ENCODE measurements around the gene IGSF3.
"Not testable (repeated sequence)": the region's sequence is repeated elsewhere in the genome, so short reads cannot be mapped to it uniquely, and the experiment has no call there.

The IGSF3 gene

DNA sequence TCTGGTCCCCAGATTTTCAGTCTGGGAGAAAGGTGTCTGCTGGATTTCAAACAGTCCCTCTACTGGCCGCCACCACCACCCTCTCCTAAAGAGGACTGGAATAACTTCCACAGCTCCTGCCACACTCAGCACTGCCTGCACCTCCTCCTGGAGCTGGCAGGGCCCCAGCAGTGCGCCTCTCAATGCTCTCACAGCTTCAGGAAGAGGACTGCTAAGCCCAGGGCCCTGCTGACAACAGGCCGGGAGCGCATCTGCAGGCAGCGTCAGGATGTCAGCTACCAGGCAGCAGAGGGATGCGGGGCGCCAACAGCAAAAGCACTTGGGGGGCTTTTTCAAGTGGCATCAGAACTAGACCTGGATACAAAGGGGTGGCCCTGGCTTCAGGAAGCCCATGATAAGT, 40.2 kb downstream of the IGSF3 start:
- DNase-seq: not testable (repeated sequence)

DNA sequence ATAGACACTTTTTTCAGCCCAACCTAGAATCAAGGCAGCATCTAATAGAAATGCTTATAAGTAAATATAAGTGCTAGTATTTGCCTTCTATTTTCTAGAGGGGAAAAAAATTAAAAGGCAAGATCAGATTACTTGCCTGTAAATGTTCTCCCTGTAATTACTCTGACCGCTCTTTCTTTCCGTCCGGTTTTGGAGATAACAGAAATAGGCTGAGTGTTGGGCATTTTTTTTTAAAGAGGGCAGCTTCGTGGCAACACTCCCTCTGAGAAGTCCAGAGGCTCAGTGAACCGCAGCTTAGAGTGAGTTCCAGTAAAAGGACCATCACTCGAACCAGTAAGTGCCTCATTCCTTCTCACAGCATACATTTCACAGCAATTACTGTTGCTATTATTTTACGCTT, 40.6 kb downstream of the IGSF3 start:
- DNase-seq: peak; percentile 81

DNA sequence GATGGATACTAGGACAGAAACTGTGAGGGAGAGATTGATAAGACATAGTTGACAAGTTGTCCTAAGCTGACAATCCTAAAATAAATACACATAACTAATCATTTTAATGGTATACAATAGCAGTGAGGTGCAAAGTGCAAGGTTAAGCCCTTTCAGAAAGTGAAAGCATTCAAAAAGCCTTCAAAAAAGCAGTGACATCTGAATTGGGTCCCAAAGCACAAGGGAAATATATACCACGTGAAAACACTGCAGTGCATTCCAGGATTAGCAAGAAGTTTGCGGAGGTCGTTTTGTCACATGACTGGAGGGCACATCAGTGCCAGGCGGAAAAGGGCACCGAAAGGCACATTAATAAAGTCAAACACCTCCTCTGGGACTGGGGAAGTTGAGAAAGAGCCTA, 42.4 kb downstream of the IGSF3 start:
- peak; percentile 6 for DNase-seq

GRCh38 chr1:116624040-116624439, 43.5 kb downstream of the IGSF3 start:
- DNase-seq: no peak

GRCh38 chr1:116622496-116622895, 45.0 kb downstream of the IGSF3 start:
- DNase-seq: not testable (repeated sequence)

- peak; percentile 5 for DNase-seq
These were observed 45.8 kb downstream of the IGSF3 start for GRCh38 chr1:116621756-116622155.

- not testable (repeated sequence) for DNase-seq
These were observed 47.1 kb downstream of the IGSF3 start for GRCh38 chr1:116620392-116620791.

DNA sequence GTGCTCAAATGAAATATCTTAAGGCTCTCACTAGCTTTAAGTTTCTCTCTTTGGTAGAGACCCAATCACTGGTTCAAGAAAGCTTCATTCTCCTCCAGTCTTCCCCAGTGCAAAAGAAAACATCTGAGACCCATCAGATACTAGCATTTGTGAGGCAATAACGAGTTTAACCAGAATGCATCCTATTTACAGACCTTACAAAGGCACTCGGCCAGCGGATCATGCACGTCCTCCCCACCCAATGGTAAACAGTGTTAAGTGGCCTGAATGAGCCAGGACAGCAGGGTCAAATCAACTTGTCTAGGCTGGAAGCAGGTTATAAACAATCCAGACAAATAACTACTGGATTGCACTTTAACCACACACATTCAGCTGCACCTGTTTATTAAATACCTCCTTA, 48.4 kb downstream of the IGSF3 start:
- DNase-seq: not testable (repeated sequence)

DNA sequence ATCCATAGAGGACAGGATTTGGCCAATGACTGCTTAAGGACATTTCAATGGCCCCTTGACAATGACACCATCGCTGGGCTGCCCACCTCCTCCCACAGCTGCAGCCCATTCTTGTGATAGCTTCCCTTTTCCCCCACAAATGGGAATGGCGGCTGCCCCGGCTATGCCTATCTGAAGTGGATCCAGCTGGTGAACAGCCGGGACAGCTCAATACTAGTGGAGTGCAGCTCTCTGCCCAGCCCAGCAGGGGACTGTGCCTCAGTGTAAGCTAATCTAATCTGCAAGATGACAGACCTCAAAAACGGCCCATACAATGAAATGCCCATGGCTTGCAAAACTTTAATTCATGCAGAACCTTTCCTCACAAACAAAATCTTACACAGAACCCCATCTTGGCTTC, 49.7 kb downstream of the IGSF3 start:
- DNase-seq: peak; percentile 60

DNA sequence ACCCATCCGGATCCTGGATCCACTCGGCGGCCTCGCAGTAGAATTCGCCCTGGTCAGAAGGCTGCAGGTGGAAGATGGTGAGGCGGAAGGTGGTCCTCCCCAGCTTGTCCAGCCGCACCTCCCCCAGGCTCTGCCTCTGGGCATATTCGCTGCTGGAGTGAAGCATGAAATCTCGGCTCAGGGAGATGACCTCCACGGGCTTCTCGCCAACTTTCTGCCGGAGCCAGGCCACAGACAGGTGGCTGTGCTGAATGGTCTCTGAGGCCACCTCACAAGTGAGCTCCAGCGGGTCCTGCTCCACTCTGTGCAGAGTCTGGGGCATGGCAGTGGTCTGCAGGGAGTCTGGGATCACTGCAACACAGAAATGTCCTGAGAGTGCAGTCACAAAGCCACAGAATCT, 53.7 kb downstream of the IGSF3 start:
- DNase-seq: not testable (repeated sequence)

DNA sequence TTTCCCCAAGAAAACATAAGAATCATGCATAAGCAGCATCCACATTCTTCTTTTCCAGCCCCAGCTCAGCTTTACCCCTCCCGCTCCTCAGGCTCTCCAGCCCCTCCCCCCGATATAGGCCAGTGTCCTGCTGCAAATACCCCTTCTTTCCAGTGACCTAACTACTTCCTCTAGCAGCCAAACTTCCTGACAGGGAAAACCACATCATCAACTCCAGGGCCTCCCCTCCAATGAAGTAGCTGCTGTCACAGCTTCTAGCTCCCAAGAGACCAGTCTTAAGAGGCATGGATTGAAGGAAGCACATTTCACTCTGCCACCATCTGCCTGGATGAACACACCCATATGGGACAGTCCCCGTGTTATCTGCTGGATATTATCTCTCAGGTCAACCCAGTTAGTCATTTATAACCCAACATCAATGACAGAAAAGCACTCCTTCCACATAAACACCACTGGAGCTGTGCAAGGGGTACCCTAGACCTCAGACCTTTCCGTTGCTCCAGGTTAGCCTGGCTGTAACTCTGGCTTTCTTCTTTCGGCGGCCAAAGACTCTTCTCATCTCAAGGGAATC, 57.6 kb downstream of the IGSF3 start:
- not testable (repeated sequence) for DNase-seq

DNA sequence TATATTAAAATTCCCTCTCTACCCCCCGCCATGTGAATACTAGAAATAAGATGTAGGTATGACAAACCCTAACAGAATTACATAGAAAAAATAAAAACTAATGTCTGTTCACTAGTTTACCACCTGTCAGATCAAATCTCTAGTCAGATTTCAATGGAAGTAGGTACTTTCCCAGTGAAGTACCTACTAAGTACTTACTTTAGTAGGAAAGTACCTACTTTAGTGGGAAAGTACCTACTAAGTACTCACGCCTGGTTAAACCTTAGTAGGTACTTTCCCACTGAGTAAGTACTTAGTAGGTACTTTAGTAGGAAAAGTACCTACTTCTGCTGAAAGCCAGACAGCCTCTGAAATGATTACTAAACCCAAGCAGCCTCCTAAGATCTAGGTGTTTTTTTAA, 58.7 kb downstream of the IGSF3 start:
- DNase-seq: not testable (repeated sequence)

GRCh38 chr1:116608151-116608550, 59.4 kb downstream of the IGSF3 start:
- not testable (repeated sequence) for DNase-seq

DNA sequence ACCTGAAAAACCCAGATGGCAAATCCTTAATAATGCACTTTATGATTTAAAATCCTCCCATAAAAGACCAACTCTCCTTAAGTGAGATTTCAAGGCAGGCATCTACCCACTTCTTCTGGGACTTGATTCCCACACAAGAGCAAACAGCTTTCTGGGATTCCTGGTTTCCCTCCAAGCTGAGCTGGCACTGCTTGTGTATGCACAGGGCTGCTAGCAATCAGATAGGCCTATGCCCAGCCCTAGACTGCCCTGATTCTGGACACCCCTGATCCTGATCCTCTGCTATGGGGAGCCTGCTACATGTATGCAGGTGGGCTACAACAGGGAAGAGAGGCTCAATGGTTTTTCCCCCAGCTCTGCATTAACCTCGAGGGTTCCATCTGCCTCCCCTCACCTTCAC, 60.1 kb downstream of the IGSF3 start:
- DNase-seq: not testable (repeated sequence)

DNA sequence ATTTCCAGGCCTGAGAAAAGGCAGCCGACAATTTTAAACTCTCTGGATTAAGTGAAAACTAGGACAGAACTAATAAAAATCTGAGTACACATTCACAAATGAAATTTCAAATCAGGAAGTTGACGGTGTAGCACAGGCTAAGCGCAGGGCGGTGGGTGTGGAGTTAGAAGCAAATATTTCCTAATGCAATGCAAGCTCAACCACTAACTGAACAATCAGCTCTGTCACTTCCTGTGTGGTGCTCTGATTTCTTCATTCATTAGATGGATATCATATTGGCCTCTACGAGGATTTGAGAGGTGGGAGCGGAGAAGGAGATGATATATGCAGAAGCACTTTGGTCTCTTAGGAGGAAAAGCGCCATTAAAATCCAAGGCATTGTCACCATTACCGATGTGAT, 61.5 kb downstream of the IGSF3 start:
- not testable (repeated sequence) for DNase-seq

- no peak for DNase-seq
These were observed 62.2 kb downstream of the IGSF3 start for GRCh38 chr1:116605315-116605714.

DNA sequence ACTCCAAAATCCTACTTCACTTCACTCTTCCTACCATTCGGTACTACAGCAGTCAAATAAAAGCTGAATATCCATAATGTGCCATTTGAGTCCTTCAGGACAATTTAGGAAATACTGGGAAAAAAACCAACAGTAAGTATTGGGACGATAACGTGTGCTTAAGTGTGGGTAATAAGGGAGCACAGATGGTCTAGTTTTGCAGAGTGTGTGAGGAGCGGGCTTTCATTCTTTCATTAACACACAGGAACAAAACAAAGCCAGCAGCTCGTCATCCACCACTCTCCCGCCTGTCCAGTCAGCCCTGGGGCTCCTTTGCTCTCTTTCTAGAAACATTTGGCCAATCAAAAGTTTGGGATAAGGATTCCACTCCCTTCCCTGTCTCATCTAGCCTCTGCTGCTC, 63.1 kb downstream of the IGSF3 start:
- DNase-seq: not testable (repeated sequence)

DNA sequence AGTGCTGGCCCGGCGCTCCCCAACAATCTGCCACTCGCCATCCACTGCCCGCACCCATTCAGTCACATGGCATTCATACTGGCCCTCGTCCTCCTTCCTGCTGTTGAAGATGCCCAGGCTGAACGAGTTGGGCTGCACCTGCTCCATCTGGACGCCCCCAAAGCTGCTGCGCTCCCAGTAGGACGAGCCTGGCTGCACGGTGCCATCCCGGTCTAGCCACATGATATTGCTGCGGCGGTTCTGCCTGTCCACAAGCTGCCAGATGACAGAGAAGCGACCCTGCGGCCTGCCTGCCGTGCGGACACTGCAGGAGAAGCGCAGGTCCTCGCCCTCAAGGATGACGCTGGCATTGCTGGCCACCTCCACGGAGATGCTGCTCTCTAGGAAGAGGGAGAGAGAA, 63.9 kb downstream of the IGSF3 start:
- not testable (repeated sequence) for DNase-seq

- DNase-seq: not testable (repeated sequence)
These were observed 68.2 kb downstream of the IGSF3 start for GRCh38 chr1:116599369-116599768.

GRCh38 chr1:116598420-116599036, 69.0 kb downstream of the IGSF3 start:
- DNase-seq: not testable (repeated sequence)

DNA sequence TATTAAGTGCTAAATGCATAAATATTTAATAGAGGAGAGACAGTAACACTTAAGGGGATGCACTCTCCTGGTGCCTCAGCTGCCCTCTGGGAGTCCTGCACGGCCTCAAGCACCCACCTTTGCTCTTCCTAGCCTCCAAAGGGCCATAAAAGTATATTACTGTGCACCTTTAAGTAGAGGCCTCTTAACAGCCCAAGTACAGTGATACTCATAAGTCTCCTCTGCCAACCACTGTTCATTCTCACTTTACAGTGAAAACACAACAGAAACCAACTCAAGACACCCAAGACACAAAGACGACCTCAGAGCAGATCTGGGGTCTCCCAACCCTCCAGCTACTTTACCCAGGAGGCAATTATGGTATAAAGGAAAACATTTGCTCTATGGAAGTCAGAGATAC, 70.1 kb downstream of the IGSF3 start:
- DNase-seq: not testable (repeated sequence)

GRCh38 chr1:116596742-116597307, 70.7 kb downstream of the IGSF3 start:
- not testable (repeated sequence) for DNase-seq

DNA sequence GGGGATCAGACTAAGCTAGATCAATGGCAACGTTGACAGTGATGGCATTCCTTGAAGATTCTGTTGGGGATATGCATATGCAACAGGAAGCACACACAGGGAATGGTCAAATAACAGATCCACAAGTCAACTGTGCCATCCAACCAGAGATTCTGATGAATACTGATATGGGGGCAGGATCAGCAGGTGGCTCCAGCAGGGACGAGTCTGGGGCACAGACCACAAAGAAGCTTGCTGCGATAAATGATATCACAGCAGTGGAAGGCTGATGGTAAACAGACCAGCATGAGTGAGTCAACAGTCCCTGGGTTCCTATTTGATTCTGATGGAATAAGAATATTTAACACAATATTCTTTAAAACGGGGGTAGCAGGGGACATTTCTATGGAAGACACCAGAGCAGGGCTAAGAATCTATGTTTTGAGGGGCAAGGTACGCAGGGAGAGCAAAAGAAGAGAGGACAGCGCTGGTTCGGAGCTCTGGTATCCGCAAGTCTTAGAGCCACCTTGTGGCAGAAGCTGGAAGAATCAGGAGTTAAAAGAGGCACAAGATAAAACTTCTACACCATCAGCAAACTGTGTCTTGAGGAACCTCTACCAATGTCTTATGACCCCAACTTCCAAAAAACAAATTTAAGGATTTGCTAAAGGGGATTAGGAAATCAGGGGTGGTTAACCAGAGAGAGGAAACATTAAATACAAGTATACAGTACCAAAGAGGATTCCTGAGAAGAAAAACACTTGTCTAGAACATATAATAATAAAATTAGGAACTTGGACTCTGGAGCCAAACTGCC, 71.4 kb downstream of the IGSF3 start:
- peak; percentile 78 for DNase-seq

Measured in OCI-M1 (cell line).